Colonic mucosa (tissue), 4 donors: ENCODE results near the gene CDH15. TPM values are rescaled to one million over a fixed set of nuclear protein-coding genes. Genes with fewer than 3 reads are reported as not detected.
"Not testable (repeated sequence)": the region's sequence is repeated elsewhere in the genome, so short reads cannot be mapped to it uniquely, and the experiment has no call there.

ENCODE experiments used
- DNase-seq: peaks from one replicate; pipeline ENCODE4 v3.0.0-alpha.2; 2020
- H3K27ac ChIP-seq: fragments of 200-600 bp; one replicate; pipeline ENCODE4 v1.8.0; 2021
- H3K27me3 ChIP-seq: fragments of 200-600 bp; one replicate; pipeline ENCODE4 v1.8.0; 2021
- H3K36me3 ChIP-seq: fragments of 200-600 bp; one replicate; pipeline ENCODE4 v1.8.0; 2021
- H3K4me1 ChIP-seq: fragments of 200-600 bp; one replicate; pipeline ENCODE4 v1.8.0; 2021; ENCODE audit warnings: mild to moderate bottlenecking
- H3K4me3 ChIP-seq: fragments of 200-600 bp; one replicate; pipeline ENCODE4 v1.8.0; 2021
- H3K9ac ChIP-seq, 2 donors: one replicate each; pipeline ENCODE4 v1.7.0; 2013; ENCODE audit warnings: control low read depth in 2 of 2, low read depth in 2 of 2, low read length in 2 of 2
- H3K9me3 ChIP-seq: fragments of 200-600 bp; one replicate; pipeline ENCODE4 v1.8.0; 2021
- CTCF ChIP-seq: fragments of 200-600 bp; IDR thresholded peaks from one replicate; pipeline ENCODE4 v1.8.0; 2022; ENCODE audit warnings: antibody characterized with exemption, mild to moderate bottlenecking
- intact Hi-C: fragments of 100-400 bp; cut with DNase I; formaldehyde crosslinking; loops from one replicate; pipeline ENCODE4 v1.14.1; 2022
- total RNA-seq, 2 donors: library from RNA; stranded (reverse); fragmentation: NEBNext Ultra II Directional in 1 of 2; extraction: Animal tissue kit (Norgen Biotek cat#: 25700) in 1 of 2; gene quantifications; one replicate each; pipeline ENCODE4 v1.2.1, GENCODE V29; 2021
- donor health status: healthy.
- donor health status: DM: no; HTN: no; CAD: no.
- donor health status: DM: no; HTN: no; CAD: no.

CDH15 gene
- total RNA-seq, 2 donors from 2014 or later = not detected

DNA sequence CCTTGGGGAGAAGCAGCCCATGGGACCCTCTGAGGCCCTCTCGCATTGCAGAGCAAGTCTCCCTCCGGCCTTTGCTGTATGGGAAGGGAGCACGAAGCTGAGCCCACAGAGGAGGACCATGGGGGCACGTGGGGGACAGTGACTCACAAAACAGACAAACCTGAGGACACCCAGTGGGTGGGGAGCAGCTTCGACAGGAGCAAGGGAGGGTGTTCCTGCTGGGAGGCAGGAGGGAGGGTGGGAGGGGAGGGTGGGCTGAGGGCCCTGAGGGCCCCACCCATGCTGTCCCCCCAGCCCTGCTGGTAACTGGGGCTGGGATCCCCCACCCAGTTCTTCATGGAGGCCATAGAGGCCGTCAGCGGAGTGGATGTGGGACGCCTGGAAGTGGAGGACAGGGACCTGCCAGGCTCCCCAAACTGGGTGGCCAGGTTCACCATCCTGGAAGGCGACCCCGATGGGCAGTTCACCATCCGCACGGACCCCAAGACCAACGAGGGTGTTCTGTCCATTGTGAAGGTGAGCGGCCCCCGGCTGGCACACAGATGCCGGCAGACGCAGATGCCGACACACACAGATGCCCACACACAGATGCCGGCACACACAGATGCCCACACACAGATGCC is 16.3 kb downstream of the CDH15 start:
- Histone ChIP-seq H3K9ac (no peak overlapping the region), H3K36me3 (no peaks in the 10 kb centered on the region), H3K4me3 (no peak overlapping the region), H3K27me3 (peaks cover 6% of the 10 kb centered on the region), H3K4me1 (no peaks in the 10 kb centered on the region), H3K9me3 (no peaks in the 10 kb centered on the region), H3K27ac (no peak overlapping the region)
- TF ChIP-seq CTCF = no peak
- intact Hi-C loops = no loop called here
- DNase-seq = no peak

DNA sequence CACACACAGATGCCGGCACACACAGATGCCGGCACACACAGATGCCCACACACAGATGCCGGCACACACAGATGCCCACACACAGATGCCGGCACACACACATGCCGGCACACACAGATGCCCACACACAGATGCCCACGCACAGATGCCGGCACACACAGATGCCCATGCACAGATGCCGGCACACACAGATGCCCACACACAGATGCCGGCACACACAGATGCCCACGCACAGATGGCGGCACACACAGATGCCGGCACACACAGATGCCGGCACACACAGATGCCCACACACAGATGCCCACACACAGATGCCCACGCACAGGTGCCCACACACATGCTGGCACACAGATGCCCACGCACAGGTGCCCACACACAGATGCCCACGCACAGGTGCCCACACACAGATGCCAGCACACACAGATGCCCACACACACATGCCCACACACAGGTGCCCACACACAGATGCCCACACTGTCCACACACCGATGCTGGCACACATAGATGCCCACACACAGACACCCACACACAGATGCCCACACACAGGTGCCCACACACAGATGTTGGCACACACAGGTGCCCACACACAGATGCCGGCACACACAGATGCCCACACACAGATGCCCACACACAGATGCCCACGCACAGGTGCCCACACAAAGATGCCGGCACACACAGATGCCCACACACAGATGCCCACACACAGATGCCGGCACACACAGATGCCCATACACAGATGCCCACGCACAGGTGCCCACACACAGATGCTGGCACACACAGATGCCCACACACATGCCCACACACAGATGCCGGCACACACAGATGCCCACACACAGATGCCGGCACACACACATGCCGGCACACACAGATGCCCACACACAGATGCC is 17.2 kb downstream of the CDH15 start:
- intact Hi-C loops, H3K9me3 ChIP-seq, H3K27me3 ChIP-seq, DNase-seq, H3K4me3 ChIP-seq, H3K36me3 ChIP-seq, H3K27ac ChIP-seq, H3K9ac ChIP-seq, H3K4me1 ChIP-seq: not testable (repeated sequence)

GRCh38 chr16:89189358-89190025 is 17.9 kb downstream of the CDH15 start:
- Histone ChIP-seq H3K27me3 (peaks cover 6% of the 10 kb centered on the region), H3K4me1 (no peaks in the 10 kb centered on the region), H3K36me3 (no peaks in the 10 kb centered on the region), H3K9me3 (no peaks in the 10 kb centered on the region), H3K9ac (no peak overlapping the region), H3K27ac (no peak overlapping the region), H3K4me3 (no peak overlapping the region)
- no peak for DNase-seq
- TF ChIP-seq CTCF = no peak
- intact Hi-C loops = no loop called here

DNA sequence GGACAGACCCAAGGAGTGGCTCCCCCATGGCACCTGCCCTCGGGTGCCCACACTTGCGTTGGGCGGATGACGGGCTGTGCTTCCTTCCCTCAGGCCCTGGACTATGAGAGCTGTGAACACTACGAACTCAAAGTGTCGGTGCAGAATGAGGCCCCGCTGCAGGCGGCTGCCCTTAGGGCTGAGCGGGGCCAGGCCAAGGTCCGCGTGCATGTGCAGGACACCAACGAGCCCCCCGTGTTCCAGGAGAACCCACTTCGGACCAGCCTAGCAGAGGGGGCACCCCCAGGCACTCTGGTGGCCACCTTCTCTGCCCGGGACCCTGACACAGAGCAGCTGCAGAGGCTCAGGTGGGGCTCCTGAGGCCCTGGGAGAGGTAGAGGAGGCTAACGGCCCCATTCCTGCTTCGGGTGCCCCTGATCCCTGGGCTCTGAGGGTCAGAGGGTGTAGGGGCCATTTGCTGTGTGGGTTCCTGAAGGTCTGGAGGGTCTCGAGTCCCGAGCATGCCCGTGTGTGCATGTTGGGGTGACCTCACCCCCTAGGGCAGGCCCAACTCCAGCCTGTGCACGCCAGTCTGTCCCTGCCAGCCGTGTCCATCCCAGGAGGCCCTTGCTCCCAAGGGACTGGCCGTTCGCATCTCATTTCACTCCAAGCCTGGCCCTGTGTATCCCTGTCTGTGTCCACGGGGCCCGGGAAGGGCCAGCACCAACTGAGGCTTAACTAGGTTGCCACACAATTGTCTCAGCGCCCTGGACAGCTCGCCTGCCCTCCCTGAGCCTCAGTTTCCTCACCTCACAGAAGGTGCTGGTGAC is 18.8 kb downstream of the CDH15 start:
- H3K4me3 ChIP-seq = no peak overlapping the region
- intact Hi-C loops = no loop called here
- TF ChIP-seq CTCF = no peak
- H3K9ac ChIP-seq = no peak overlapping the region
- H3K4me1 ChIP-seq = no peaks in the 10 kb centered on the region
- H3K9me3 ChIP-seq = no peaks in the 10 kb centered on the region
- peaks cover 6% of the 10 kb centered on the region for H3K27me3 ChIP-seq
- no peak overlapping the region for H3K27ac ChIP-seq
- no peaks in the 10 kb centered on the region for H3K36me3 ChIP-seq
- no peak for DNase-seq

GRCh38 chr16:89191033-89191900 is 19.7 kb downstream of the CDH15 start:
- H3K27ac ChIP-seq = no peak overlapping the region
- no peak for TF ChIP-seq CTCF
- no peak overlapping the region for H3K9ac ChIP-seq
- H3K9me3 ChIP-seq = no peaks in the 10 kb centered on the region
- no peak for DNase-seq
- intact Hi-C loops = no loop called here
- no peak overlapping the region for H3K4me3 ChIP-seq
- H3K4me1 ChIP-seq = no peaks in the 10 kb centered on the region
- H3K27me3 ChIP-seq = peaks cover 6% of the 10 kb centered on the region
- no peaks in the 10 kb centered on the region for H3K36me3 ChIP-seq
